ENCODE measurements around the gene C12orf56.

C12orf56 gene

GRCh38 chr12:64225626-64226025, 164.9 kb downstream of the C12orf56 start:
- no peak for TF ChIP-seq TAF1 (IDR thresholded peaks at IDR 0.05; ENCODE audit: low read depth)
- TF ChIP-seq CREB1 (IDR thresholded peaks at IDR 0.05; ENCODE audit: low read depth) = no peak
- no peak for TF ChIP-seq TEAD4 (IDR thresholded peaks at IDR 0.05)
- no peak for TF ChIP-seq CEBPB (IDR thresholded peaks at IDR 0.05)
- no peak for TF ChIP-seq EGR1 (IDR thresholded peaks at IDR 0.05)
- TF ChIP-seq ZBTB7A (IDR thresholded peaks at IDR 0.05; ENCODE audit: low read depth) = no peak

GRCh38 chr12:64222009-64222765, 168.4 kb downstream of the C12orf56 start, which contains the start of gene KICS2:
TSS of gene KICS2 (minus strand) at chr12:64222296. CDS start at chr12:64222237, 59 bp downstream.
- TF ChIP-seq TCF12 (IDR thresholded peaks at IDR 0.05; ENCODE audit: low read depth) (peak; percentile 52), MAX (IDR thresholded peaks at IDR 0.05) (peak; percentile 100), TAF1 (IDR thresholded peaks at IDR 0.05; ENCODE audit: low read depth) (peak; percentile 85), CEBPB (IDR thresholded peaks at IDR 0.05) (no peak), ZBTB7A (IDR thresholded peaks at IDR 0.05; ENCODE audit: low read depth) (no peak), NFIC (IDR thresholded peaks at IDR 0.05) (peak; percentile 48), TEAD4 (IDR thresholded peaks at IDR 0.05) (no peak), USF1 (IDR thresholded peaks at IDR 0.05) (peak; percentile 93), EP300 (IDR thresholded peaks at IDR 0.05; ENCODE audit: borderline replicate concordance) (peak; percentile 8; the same call in 1 of the 2 replicates), CREB1 (IDR thresholded peaks at IDR 0.05; ENCODE audit: low read depth) (peak; percentile 97), YY1 (IDR thresholded peaks at IDR 0.05; ENCODE audit: low read depth) (peak; percentile 15; the same call in 1 of the 2 replicates), EGR1 (IDR thresholded peaks at IDR 0.05) (no peak)

DNA sequence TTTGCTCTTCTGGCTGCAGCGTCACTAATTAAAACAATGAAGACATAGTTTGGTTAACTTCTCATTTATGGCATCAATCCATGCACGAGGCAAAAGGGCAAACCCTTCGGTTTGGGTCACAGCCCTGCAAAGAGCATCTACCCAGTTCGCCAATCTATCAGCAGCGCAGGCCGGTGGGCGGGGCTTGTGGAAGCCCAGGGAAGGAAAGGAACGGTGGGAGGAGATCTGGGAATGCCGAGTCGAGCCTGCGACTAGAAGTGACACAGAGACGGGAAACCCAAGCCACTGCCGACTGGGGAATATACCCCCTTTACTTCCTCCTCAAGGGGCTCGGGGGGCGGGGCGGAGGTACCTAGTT, 168.9 kb downstream of the C12orf56 start:
- TF ChIP-seq ZBTB7A (IDR thresholded peaks at IDR 0.05; ENCODE audit: low read depth) = no peak
- TF ChIP-seq YY1 (IDR thresholded peaks at IDR 0.05; ENCODE audit: low read depth) = no peak
- no peak for TF ChIP-seq EP300 (IDR thresholded peaks at IDR 0.05; ENCODE audit: borderline replicate concordance)
- TF ChIP-seq MAX (IDR thresholded peaks at IDR 0.05) = no peak
- TF ChIP-seq, protein P1, sequence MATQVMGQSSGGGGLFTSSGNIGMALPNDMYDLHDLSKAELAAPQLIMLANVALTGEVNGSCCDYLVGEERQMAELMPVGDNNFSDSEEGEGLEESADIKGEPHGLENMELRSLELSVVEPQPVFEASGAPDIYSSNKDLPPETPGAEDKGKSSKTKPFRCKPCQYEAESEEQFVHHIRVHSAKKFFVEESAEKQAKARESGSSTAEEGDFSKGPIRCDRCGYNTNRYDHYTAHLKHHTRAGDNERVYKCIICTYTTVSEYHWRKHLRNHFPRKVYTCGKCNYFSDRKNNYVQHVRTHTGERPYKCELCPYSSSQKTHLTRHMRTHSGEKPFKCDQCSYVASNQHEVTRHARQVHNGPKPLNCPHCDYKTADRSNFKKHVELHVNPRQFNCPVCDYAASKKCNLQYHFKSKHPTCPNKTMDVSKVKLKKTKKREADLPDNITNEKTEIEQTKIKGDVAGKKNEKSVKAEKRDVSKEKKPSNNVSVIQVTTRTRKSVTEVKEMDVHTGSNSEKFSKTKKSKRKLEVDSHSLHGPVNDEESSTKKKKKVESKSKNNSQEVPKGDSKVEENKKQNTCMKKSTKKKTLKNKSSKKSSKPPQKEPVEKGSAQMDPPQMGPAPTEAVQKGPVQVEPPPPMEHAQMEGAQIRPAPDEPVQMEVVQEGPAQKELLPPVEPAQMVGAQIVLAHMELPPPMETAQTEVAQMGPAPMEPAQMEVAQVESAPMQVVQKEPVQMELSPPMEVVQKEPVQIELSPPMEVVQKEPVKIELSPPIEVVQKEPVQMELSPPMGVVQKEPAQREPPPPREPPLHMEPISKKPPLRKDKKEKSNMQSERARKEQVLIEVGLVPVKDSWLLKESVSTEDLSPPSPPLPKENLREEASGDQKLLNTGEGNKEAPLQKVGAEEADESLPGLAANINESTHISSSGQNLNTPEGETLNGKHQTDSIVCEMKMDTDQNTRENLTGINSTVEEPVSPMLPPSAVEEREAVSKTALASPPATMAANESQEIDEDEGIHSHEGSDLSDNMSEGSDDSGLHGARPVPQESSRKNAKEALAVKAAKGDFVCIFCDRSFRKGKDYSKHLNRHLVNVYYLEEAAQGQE (IDR thresholded peaks at IDR 0.05; ENCODE audit: low read depth) = no peak

DNA sequence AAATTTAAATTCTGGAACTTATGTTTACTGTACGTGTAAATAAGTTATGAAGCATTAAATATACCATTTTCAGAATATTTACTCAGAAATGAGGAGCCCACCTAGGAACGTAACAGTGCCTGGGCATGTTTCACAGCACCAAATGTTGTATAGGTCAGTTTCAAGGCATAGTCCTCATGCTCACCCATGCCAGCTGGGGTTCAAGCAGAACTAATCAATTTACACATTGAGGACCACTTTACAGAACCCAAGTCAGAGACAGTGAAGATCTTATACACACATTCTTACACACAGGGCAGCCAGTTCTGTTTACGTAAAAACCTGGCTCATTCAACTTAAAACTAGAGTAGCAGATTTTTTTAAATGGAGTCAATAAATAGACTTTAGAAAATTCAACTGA, 170.5 kb downstream of the C12orf56 start:
- TF ChIP-seq FOXM1 (IDR thresholded peaks at IDR 0.05; ENCODE audit: borderline replicate concordance, low read depth) (no peak), USF1 (IDR thresholded peaks at IDR 0.05) (no peak), EGR1 (IDR thresholded peaks at IDR 0.05) (no peak), RAD21 (IDR thresholded peaks at IDR 0.05; ENCODE audit: low read depth) (no peak), MAX (IDR thresholded peaks at IDR 0.05) (no peak), TEAD4 (IDR thresholded peaks at IDR 0.05) (no peak), TAF1 (IDR thresholded peaks at IDR 0.05; ENCODE audit: low read depth) (no peak), EP300 (IDR thresholded peaks at IDR 0.05; ENCODE audit: borderline replicate concordance) (no peak), CEBPB (IDR thresholded peaks at IDR 0.05) (no peak)
- TF ChIP-seq, protein P1 (IDR thresholded peaks at IDR 0.05; ENCODE audit: low read depth) = no peak

DNA sequence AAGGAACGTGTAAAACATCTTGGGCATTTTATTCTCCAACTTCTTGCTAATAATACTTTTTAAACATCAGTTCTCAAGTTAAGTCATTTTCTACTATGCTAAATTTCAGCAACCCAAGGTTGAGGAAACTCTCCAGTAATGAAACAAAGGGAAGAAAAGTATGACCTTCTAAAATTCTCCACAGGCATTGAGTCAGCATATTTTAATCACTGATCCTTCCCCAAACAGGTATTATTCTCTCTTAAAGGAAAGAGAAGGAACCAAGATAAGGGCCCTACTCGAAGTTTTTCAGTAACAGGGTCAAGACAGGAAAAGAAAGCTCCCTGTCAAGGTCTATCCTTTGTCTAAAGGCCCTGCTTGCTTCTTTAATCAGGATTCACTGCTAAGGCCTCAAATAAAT, 171.4 kb downstream of the C12orf56 start:
- TF ChIP-seq YY1 (IDR thresholded peaks at IDR 0.05; ENCODE audit: low read depth) (no peak), FOXM1 (IDR thresholded peaks at IDR 0.05; ENCODE audit: borderline replicate concordance, low read depth) (no peak), NFIC (IDR thresholded peaks at IDR 0.05) (no peak), TEAD4 (IDR thresholded peaks at IDR 0.05) (no peak), CREB1 (IDR thresholded peaks at IDR 0.05; ENCODE audit: low read depth) (no peak), TAF1 (IDR thresholded peaks at IDR 0.05; ENCODE audit: low read depth) (no peak), CEBPB (IDR thresholded peaks at IDR 0.05) (no peak), TCF12 (IDR thresholded peaks at IDR 0.05; ENCODE audit: low read depth) (no peak), EP300 (IDR thresholded peaks at IDR 0.05; ENCODE audit: borderline replicate concordance) (no peak), ZBTB7A (IDR thresholded peaks at IDR 0.05; ENCODE audit: low read depth) (no peak), RAD21 (IDR thresholded peaks at IDR 0.05; ENCODE audit: low read depth) (no peak), EGR1 (IDR thresholded peaks at IDR 0.05) (no peak), USF1 (IDR thresholded peaks at IDR 0.05) (no peak), MAX (IDR thresholded peaks at IDR 0.05) (no peak)
- TF ChIP-seq, protein P1 (IDR thresholded peaks at IDR 0.05; ENCODE audit: low read depth) = no peak
